Left renal cortex interstitium (tissue), 4 donors: ENCODE measurements around the gene SV2B. TPM values are rescaled to one million over a fixed set of nuclear protein-coding genes. Genes with fewer than 3 reads are reported as not detected.

ENCODE experiments used
- DNase-seq, 4 donors: peaks; one replicate each; pipeline ENCODE4 v3.0.0-alpha.2; 2013; ENCODE audit warnings: low read depth in 4 of 4, low spot score in 2 of 4, missing footprints in 1 of 4
- polyA plus RNA-seq, 4 donors: library from polyadenylated mRNA; unstranded; fragments of 120-200 nt; gene quantifications; one replicate each; pipeline ENCODE4 v1.2.1, GENCODE V29; 2013; ENCODE audit not compliant: insufficient read length in 4 of 4

The SV2B gene
- polyA plus RNA-seq, 4 donors, result 0.69 to 0.99 (median 0.78) TPM

GRCh38 chr15:91184441-91184840 lies 84.4 kb downstream of the SV2B start:
- DNase-seq, result no peak

- DNase-seq, result peak in 3 of 4 donors; percentile 15 to 39 (median 37)
These were observed 87.0 kb downstream of the SV2B start for GRCh38 chr15:91186904-91187656.

DNA sequence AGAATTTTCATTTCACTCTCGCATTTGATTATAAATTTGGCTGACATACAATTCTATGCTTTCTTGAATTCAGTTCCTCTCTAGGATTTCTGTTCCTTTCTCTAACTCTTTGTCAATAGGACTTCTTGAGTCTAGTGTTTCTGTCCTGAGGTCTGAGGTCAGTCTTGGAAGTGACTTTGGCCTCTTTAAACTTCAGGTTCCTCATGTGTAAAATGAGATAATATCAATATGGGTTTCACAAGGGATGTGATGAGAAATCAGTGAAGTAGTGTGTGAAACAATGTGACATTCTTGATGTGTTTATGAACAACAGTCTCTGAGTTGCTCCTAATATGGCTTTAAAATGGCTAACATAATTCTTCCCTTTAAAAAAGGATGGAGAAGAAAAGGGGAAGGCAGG lies 92.2 kb downstream of the SV2B start:
- no peak for DNase-seq

DNA sequence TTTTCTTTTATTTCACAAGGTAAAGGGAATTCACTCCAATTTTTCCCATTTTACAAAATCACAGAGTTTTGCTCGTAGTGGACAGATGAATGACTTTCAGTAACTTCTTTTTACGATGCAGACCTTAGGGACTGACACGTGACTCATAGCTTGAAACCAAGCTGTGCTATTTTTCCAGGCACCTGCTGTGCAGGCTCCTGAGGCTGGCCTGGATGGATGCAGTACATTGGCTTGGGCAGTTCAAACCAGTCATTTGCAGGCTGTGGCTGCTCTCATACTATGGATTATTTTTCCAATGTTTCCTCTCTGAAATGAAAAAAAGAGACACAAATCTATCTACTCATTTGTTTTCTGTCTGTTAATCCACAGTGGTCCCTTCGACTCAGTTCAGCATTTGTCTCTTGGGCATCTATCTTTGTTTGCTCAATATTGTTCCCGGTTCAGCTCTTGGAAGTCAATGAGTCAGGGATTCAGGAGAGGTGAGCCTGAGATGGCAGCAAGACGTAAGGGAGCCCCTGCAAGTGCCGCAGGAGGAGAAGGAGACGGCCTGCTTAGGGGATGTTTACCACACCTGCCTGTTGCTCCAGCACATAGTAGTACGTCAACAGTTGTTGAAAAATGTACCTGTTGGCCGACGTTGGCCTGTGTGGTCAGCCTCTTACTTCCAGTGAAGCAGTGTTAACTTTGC lies 92.8 kb downstream of the SV2B start:
- DNase-seq, result no peak

DNA sequence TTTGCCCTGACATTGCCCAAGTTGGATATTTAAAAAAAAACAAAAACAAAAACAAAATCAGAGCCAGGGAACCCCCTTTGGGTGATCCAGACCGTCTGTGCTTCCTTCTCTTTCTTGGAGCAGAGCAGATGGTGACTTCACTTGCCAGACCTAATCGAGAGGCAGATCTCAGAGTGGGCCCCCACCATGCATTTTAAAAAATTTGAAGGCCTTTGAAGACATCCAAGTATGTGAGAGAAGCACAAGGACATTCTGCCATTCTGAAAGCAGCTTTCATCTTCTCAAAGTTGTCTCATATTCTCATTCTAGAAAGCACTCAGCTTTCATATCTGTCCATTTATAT lies 93.3 kb downstream of the SV2B start:
- DNase-seq, result no peak

DNA sequence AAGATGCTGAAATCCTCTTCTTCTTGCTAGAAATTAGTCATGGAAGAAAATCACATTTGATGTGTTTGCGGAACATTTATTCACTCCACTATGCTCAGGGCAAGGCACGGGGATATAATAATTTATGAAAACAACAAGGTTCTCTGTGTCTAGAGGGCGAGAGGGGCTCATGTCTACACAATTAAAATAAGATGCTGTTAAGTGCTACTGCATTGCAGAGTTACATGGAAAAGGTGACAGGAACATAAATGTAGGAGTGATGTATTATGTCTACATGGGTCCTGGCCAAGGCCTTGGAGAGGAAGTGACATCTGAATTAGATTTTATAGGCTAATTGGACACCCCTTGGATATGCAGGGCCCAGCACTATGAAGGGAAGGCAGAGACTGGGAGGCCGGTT lies 96.1 kb downstream of the SV2B start:
- no peak for DNase-seq

DNA sequence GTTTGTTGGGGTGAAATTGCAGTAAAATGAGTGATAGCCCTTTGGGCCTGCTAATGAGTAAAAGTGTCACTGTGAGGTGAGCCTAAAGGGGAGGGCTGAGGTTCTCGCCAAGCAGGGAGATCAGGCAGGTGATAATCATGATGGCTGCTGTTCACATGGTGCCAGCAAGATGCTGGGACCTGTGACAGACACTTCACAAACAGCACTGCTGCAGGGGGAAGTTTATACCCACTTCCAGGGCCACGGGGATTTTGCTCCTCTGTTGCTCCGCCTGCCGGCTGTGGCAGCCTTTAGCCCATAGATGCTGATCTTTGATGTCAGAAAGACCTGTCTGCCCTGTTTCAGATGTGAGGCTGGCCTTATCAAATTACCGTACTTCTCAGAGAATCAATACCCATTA lies 96.7 kb downstream of the SV2B start:
- no peak for DNase-seq

- DNase-seq, result no peak
These were observed 99.5 kb downstream of the SV2B start for GRCh38 chr15:91199511-91199910.

GRCh38 chr15:91200101-91200754 lies 100.2 kb downstream of the SV2B start:
- DNase-seq, result no peak

DNA sequence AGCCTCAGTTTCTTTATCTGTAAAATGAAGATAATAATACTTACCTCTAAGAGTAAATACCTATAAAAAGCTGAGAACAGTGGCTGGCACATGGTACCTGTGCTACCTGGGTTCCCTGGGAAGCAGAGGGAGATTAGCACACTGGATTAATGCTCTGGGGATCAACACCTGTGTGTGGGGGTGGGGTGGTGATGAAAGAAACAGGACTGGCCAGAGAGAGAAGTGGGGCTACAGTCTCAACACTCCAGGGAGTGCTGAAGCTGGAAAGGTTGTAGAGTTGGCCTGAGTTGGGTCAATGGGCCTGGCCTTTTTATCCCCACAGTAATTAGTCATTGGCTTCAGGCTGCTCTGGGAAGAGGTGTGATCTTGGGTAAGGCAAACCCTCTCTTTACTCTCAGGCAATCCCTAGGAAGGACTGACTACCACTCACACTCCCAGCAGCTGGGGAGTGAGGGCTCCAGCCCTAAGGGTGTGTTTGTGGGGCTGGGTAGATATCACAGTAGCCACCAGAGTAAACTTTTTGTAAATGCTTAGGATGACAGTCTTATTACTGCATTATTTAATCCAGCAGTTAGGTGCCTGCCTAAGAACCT lies 102.5 kb downstream of the SV2B start:
- DNase-seq, result no peak

DNA sequence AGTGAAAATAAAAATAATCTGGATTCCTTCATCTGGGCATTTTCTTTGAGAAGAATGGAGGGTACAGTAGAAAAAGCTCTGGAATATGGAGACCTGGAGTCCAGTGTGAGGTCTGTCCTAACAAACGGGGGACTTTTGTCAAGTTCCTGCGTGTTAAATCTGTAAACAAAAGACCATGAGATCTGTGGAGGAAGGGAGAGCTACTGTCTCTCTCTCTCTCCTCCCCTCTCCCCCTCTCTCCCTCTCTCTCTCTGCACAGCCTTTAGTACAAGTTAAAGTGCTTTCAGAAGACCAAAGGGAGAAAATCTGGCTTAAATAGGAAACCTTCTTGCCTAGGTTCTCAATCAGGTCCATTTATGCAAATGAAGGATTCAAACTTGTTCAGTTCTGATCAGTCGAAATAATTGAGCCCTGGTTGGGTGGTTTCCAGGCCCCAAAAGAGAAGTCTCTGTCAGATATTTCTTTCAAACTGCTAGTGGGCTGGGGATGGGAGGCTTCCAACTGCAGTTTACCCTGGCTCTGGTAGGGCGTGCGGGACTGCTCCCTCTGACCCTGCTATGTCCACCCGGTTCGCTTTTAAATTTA lies 103.7 kb downstream of the SV2B start:
- DNase-seq, result no peak

- no peak for DNase-seq
These were observed 108.3 kb downstream of the SV2B start for GRCh38 chr15:91208371-91208770.

GRCh38 chr15:91209318-91209717 lies 109.3 kb downstream of the SV2B start:
- DNase-seq, result no peak

- no peak for DNase-seq
These were observed 109.7 kb downstream of the SV2B start for GRCh38 chr15:91209726-91210125.

DNA sequence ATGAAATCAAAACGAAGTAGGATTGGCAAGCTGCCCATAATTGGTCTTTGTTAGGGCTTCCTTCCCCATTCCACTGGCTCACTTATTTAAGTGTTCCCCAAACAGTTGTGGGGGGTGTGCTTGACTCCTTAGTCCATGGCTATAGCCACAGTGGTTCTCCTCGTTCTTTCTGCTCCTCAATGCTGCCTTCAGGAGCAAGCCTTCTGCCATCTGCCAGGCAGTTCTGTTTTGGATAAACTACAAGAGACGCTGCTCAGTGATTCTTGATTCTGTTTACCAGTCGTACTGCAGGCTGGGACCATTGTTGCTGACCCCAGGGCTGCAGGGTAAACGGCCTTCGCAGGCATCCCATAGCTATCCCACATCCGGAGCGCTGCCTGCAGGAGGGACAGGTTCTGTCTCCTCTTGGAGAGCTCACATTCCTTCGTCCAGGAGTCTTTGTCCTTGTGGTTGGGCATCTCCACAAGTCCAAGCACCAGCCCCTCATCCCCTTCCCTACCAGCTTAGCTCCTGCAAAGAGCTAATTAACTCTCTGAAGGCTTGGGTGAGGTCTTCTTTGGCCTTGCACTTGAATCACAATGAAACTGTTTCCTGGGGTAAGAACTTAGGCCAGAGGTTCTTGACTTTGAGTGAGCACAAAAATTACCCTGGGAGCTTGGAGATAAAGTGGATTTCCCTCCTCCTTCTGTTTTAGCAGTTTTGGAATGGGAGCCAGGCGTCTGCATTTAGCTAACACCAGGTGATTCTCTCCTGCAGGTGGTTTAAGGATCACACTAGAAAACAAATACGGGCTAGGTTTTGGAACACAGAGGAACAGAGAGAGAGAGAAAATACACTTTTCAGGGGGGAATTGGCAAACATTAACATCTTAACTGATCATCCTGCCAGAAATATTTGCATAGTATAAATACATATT lies 114.9 kb downstream of the SV2B start:
- no peak for DNase-seq

DNA sequence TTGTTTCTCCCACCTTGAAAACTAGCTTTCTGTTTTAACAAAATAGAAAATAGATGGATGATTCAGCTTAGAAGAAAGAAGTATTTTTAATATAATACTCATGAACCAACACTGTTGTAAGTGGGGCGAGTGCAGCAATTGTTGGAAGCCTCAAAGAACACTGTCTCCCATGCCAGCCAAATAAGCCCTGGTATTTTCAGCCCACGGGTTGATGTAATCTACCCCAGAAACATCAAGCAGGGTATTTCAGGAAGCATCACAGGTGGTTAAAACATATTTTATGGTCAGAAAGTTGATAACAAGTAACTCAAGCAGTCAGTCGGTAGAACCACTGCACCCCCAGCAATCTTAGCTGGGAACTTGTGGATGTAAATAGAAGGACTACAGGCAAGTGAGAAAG lies 115.9 kb downstream of the SV2B start:
- no peak for DNase-seq

DNA sequence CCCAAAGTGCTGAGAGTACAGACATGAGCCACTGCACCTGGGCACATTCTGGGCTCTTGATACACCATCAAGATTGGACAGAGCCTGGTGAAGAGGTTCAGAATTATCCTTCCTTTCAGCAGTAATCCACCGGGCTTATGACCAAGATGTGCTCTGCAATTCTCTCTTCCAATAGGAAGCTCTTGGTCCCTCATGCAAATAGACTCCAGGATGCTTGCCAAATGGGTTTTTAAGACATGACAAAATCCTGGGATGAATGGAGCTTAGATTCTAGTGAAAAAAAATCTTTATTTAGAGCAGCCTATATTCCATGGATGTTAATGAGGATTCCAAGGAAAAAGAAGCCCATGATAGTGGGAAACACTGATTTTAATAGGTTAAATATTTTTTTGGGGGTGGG lies 119.1 kb downstream of the SV2B start:
- DNase-seq, result no peak

- no peak for DNase-seq
These were observed 122.0 kb downstream of the SV2B start for GRCh38 chr15:91222052-91222451.

- DNase-seq, result no peak
These were observed 123.8 kb downstream of the SV2B start for GRCh38 chr15:91223863-91224262.

DNA sequence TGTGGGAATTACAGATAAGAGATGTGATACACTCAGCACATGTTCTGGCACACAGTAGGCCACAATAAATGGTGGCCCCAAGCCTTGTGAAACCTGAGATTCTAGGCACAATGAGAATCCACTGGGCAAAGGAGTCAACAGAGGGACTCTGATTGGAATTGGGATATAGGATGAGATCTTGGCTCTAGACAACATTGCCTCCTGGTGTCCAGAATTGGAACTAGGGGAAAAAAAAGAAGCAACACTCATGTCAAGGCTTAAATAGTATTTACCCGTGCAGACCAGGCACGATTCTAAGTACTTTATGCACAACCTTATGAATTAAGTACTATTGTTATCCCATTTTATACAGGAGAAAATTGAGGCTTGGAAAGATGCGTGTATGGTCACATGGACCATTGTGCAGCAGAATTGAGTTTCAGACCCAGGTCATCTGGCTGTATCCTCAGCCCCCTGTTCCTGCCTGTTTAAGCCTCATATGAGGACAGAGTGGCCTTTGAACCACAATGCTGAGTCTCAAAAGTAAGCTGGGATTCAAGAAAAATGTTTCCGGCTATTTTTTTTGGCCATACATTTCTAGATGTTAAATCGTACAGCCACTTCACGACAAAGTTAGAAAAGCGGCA lies 124.8 kb downstream of the SV2B start:
- DNase-seq, result peak in 3 of 4 donors; percentile 13 to 31 (median 13)
